GM21360 (cell line): ENCODE measurements around the gene CCDC60.

ENCODE experiments used
- ATAC-seq: cut with Tn5 transposase; IDR thresholded peaks from one replicate; pipeline ENCODE4 v1.9.1; 2021; ENCODE audit warnings: mild to moderate bottlenecking, moderate library complexity; ENCODE audit not compliant: unreplicated experiment

Gene CCDC60

DNA sequence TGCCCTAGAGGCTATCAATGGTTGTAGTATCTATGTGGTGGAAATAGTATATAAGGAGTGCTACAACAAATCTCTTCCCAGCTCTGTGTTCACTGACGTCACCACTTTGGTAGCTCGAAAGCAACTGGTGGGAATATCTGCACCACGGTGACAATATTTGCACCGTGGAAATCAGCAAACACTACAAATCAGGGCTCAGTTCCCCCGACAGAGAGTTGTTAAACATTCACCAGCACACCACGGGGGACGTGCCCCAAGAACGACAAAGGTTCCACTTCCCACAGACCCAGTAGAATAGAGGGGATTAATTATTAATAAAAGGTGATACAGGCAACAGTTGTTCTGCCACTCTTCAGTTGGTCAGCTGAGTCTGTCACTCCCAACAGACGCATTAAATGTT, 98.4 kb downstream of the CCDC60 start:
- no peak for ATAC-seq

DNA sequence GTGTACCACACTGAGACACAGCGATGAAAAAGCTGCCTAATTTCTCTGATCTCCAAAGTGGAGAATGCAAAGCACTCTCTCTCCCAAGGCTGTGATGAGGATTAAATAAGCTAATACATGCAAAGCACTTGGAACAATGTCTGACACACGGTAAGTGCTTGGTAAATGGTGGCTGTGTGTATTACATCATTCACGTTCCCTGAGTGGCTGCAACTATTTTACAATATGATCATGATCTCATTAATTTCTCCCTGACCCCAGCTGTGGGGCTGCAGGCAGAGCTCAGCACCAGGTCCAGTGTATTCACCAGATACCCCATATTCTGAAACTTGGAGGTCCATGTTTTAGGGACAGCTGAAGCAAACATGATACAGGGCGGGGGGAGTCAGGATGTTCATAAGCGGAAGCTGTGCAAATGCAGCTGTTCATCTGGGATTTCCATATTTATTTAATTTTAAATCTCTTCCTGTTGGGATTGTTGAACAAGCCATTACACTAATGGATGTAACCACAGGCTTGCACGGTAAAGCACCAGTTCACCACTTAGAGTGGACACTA, 106.4 kb downstream of the CCDC60 start:
- ATAC-seq, result no peak

DNA sequence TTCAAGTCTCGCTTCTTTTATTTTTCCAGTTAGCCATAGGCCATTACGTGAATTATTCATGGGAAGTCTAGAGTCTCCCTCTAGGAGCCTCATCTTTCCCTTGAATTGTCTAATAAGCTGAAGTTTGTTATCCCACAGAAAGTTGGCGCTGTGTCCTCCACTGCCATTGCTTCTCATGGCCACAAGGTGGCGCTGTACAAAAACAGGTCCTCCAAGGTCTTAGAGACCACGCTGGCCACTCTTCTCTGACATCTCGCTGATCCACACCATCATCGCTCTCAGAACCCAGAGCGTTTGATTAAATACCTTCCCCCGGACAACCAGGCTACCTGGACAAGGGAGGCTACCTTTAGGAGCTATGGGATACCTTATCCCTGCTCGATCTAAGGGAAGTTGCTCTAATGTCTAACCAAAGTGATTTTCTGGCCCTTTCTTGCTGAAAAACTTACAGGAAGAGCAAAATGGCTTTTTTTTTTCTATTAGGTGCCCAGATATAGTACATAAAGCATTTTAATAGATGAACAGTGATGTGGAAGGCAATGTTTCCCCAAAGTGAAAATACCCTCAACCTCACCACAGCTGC, 110.0 kb downstream of the CCDC60 start:
- ATAC-seq, result no peak

DNA sequence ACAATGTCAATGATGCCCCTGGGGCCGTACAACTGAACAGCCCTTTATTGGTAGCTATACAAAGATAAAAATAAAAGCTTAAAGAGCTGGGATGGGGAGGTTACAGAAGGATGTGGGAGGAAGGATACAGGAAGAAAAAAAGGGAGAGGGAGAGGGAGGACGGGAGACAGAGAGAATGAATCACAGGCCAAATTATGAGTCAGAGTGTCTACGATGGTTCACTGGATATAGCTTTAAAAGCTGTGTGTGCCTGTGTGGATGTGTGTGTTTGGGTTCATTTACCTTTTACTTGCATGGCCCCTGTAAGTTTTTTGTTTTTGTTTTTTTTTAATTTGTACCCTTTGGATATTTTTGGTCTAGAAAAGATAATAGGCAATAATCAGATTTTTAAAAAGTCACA, 111.9 kb downstream of the CCDC60 start:
- no peak for ATAC-seq

DNA sequence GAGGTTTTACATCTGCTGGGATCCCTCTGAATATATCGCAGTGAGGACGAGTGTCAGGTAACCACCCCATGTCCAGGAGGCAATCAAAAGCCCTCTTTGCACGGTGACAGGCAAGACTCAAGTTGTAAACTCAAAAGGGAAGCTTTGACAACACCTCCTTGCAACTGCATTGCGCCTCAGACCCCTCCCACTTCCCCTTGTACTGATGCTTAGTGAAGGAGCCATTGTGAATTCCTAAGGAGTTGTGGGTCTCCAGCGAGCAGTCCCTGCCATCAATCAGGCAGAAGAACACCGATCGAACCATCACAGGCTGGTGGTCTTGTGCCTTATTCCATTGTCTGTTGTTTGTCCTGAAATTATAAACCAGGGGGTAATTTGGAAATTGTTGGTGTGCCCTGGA, 112.6 kb downstream of the CCDC60 start:
- no peak for ATAC-seq

DNA sequence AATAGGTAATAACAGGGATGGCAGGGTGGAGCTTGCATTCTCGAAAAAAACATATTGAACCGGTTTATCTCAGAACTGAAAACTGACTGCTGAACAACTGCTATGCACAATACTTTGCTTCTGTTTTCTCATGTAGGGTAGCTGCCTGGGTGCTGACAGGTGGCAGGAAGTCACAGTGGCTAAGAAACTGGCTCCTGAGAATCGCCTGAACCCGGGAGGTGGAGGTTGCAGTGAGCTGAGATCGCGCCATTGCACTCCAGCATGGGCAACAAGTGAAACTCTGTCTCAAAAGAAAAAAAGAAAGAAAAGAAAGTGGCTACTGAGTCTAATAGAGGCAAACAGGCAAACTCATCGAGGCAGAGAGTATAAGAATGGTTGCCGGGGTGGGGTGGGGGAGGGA, 113.1 kb downstream of the CCDC60 start:
- no peak for ATAC-seq

DNA sequence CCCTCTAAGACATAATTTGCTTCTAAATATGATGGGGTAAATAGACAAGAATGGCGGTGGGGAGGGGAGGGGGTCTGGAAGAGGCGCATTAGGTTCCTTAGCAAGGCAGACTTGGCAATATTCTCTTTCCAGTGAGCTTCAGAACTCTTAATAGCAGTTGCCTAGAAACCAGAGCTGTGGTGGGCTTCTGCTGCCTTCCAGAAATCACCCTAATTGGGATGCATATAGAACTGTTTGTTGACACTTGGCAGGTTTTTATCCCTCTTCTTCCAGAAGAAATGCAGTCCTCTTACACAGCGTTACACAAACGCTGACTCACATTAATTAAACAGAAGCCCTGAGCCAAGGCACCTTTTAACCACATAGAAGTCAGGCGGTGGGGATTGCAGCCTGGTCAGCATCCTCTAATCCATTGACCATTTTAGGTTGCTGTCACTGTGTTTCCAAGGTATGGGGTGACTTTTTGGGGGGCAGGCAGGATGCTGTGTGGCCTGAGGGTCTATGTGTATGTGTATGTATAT, 114.1 kb downstream of the CCDC60 start:
- no peak for ATAC-seq

DNA sequence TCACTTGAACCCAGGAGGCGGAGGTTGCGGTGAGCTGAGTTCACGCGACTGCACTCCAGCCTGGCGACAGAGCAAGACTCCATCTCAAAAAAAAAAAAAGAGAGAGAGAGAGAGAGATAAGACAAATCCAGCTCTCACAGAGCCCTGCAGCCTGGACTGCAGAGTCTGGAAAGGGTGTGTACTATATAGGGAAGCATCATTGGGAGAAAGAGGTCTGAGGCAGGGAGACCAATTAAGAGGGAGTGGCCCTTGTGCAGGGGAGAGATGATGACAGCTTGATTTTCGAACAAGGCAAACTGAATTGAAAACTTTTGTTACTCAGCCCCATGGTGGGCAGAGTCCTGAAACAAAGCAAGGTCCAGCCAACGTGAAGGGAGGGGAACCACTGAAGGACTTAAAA, 116.2 kb downstream of the CCDC60 start:
- no peak for ATAC-seq

DNA sequence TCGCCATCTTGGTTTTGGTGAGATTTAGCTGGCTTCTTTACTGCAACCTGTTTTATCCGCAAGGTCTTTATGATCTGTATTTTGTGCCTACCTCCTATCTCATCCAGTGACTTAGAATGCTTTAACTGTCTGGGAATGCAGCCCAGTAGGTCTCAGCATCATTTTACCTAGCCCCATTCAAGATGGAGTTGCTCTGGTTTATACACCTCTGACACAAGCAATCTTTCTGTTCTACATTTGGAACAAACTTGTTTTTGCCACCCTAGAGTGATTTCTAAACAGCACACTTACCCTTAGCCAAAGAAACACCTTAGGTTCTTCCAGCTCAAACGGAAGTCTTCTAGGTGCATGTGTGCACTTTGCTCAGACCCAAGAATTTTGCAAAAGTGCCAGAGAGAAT, 122.3 kb downstream of the CCDC60 start:
- ATAC-seq, result no peak

DNA sequence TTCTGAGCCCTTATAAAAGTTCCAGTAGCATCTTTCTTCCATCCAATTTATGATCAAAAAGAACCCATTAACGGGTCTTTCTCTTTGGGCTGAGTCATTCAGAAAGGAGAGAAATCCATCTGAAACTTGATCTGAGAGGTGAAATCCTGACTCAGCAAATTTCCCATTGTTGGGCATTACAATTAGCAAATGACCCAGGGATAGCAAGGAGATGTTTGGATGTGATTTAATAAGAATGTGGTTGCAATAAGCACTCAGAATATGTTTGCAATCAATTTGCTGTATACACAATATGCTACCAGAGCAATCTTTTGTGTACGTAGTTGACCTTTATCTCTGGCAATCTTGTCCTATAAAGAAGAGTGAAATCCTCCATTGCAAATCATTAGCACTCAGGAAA, 122.7 kb downstream of the CCDC60 start:
- no peak for ATAC-seq

DNA sequence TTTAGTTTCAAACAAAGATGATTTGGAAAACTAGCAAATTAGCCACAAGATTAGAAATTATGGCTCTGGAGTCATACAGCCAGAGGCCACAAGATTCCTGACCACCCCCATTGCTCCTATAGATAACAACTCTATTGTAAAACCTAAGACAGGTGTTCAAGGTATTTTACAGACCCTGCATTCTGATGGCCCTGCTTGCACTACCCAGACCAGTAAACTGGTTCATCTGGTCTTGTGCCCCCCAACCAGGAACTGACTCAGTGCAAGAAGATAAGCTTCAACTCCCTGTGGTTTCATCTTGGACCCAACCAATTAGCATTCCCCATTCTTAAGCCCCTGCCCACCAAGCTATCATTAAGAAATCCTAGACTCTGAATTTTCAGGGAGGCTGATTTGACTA, 125.0 kb downstream of the CCDC60 start:
- no peak for ATAC-seq

DNA sequence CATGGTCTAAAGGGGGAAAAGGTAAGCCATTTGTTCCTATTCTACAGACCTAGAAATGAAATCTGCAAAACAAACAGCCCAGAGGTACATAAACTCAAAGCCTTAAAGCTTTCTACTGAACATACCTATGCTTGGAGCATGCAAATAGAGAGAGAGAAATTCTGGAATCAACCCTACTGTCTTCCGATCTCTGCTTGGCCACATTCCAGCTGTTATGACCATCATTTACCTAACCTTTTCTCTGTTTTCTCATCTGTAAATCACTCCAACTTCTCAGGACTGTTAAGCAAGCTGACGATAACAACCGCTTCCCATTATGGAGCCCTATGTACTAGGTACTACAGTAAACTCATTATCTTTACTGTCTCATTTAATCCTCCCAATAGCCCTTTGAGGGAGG, 126.3 kb downstream of the CCDC60 start:
- no peak for ATAC-seq

DNA sequence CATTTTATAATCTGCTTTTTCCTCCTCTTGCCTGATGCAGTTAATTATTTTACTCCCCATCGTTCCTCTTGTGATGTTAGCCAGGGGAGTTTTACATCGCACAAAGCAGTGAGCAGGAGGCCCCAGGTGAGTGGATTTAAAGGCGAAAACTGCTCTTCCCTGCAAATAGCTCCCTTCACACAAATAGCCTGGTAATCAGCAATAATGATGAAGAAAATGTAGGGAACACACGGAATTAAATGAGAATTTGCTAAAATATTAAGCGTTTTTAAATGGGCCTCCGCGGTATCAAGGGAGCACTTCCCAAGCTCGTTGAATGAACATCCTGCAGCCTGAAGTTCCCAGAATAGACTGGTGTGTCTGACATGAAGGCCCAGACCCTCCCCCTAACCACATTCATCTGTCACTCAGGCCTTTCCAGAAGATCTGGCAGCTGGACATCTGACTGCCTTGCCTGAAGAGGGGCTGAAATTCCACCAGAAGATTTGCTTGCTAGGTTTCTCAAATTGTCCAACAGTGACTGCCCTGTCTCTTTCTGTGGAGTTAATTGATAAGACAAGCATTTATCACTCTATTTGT, 127.2 kb downstream of the CCDC60 start:
- ATAC-seq, result no peak

DNA sequence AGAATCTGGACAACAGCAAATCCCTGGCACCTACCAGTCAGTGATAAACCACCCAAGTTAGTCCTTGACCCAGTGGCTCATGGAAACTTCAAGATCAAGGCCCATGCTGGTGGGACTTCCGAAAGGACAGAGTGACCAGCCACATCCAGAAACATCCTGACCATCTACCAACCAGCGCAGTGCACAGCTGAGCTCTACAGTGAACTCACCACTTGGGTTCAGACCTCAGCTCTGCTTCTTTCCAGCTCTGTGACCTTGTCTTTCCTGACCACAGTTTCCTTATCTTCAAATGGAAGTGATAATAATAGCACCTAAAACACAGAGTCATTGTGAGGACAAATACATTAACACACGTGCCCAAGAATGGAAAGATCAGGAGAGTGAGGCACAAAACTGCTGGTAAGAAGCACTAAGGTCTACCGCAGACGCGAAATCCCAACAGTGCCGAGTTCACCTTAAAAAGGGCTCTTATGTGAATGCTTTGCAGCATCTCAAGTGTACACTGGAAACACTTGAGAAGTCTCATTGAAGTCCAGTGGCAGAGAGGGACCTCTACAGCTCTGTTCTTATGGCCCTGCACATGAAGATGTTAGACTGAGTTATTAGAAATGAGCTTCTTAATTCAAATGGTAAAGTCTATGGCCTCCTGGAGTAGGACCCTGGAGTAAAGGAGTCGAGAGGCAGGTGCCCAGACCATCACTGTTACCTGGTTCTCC, 128.8 kb downstream of the CCDC60 start:
- no peak for ATAC-seq

DNA sequence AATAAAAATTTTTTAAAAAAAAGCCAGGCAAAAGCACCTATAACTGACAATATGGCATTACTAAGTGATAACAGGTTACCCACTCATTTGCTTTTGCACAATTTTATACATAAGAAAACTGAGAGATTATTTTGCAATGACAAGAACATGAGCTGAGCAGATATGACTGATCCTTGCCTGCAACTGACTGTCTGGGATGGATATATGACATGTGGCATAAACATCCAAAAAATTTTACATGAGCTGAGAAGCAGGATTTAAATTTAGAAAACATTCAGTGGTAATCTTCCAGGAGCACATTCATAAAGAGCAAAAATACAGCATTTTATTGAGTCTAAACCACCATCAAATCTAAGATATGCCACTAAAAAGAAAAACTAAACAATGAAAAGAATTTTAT, 133.8 kb downstream of the CCDC60 start:
- no peak for ATAC-seq

DNA sequence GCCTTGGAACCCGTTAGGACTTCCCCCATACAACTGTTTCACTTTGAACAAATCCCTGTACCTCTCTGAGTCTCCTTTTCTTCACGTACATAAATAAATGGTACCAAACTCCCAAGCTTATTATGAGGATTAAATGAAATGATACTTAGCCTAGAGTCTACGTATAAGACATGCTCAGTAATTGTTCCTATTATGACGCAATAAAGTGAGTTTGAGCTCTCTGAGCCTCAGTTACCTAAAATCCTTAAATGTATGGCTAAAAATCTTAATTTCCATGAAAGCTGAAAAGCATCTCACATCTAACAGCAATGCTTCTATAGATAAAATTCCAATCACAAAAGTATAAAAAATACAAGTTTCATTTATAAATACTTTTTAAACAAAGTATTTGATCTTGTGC, 141.1 kb downstream of the CCDC60 start:
- no peak for ATAC-seq

DNA sequence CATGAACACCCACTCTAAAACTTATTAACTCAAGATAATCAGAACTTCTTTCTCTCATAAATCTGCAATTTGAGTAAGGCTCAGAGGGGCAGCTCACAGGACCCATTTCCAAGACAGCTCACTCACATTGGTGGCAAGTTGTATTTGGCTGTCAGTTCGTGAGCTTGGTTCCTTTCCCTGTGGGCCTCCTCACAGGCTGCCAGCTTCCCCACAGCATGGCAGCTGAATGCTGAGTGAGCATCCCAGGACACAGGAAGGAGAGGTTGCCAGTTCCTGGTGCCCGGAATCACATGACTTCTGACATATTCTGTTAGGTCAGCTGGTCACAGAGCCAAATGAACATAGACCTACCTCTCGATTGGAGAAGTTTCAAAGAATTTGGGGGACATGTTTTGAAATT, 142.4 kb downstream of the CCDC60 start:
- no peak for ATAC-seq

DNA sequence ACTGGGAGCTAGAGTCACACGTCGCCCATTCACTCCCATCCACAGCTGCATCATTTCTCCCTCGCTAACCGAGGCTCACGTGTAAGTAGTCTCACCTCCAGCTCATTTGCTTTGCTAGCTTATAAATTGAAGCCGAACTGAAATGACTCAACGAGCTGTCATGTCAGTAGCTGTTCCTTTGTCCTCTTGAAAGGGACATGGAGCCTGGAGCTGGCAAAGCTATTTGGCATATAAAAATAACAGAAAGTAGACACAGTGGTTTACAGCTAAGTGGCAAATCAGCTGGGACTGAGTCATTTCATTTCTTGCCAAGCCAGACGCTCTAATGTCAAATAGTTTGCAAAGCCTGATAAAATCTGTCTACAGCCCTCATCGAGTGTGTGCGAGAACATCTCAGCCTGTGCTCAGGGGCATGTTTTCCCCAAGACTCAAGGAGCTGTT, 144.6 kb downstream of the CCDC60 start:
- no peak for ATAC-seq

DNA sequence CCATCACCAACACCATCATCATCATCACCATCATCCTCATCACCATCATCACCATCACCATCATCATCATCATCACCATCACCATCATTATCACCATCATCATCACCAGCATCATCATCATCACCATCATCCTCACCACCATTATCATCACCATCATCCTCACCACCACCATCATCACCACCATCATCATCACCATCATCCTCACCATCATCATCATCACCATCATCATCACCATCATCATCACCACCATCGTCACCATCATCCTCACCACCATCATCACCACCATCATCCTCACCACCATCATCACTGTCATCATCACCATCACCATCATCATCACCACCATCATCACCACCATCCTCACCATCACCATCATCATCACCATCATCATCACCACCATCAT, 146.0 kb downstream of the CCDC60 start:
- ATAC-seq, result no peak

DNA sequence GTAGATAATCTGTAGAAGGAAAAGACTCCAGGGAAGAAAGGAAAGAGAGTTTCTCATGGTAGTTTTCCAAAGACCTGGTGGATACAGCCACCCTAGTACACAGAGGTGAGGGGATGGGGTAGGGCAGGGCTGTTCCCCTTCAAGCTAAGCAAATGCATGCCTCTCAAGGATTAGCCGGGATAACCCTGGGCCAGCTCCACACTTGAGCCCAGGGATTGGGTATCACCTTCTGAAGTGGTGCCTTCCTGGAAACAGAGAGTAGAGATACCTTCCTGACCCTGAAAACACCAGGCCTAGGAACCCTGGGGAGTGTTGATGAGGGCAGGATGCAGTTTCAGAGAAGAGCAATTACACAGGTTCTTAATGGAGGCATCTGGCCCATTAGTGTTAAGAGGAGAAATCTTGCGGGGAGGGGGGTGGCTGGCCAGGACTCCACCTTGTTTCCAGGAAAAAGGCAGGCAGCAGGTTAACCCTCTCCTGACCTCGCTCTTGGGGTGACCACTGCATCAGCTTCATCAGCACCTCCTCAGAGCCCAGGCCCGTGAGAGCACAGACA, 152.1 kb downstream of the CCDC60 start:
- no peak for ATAC-seq

DNA sequence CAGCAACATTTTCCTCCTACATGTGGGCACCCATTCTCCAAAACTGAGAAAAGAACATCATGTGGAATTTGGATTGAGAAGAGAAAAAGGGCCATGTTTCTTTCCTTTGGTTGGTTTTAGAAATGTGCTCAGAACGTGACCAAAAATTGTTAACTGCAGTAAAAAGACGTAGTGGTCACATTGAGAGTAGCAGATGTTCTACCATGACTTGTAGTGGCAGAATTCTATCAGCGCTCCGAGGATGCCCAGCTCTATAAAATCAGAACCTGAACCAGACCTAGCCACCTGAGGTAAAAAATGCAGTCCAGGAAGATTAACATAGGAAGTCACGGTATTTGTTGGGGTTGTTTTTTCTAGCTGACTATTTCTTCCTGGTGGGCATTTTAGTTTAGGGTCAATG, 157.3 kb downstream of the CCDC60 start:
- ATAC-seq, result no peak

DNA sequence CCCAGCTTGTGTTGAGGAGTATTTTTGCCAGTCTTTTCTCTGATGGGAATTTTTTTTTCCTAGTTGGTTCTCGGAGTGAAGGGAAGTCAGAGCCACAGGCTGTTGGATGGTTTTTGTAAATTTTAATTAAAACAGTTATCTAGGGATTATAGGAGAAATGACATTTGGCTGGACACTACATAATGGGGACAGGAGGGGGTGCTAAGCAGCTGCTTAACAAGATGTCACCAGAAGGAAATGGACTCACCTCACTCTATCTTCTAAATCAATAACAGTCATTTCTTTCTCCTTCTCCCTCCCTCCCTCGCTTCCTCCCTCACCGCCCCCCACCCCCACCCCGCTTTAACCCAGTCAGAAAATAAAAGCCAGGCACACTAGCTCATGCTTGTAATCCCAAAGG, 165.7 kb downstream of the CCDC60 start:
- no peak for ATAC-seq
